Left renal pelvis (tissue), 4 donors: ENCODE measurements around the gene BICD2. TPM values are rescaled to one million over a fixed set of nuclear protein-coding genes. Genes with fewer than 3 reads are reported as not detected.
A peak's percentile ranks its signal among the peaks of the same experiment; 100 is the strongest.
"Not testable (repeated sequence)": the region's sequence is repeated elsewhere in the genome, so short reads cannot be mapped to it uniquely, and the experiment has no call there.

Experiments
- DNase-seq, 4 donors: peaks; one replicate each; pipeline ENCODE4 v3.0.0-alpha.2; 2013; ENCODE audit warnings: low read depth in 4 of 4, low spot score in 3 of 4
- polyA plus RNA-seq, 4 donors: library from polyadenylated mRNA; unstranded; fragments of 120-200 nt; gene quantifications; one replicate each; pipeline ENCODE4 v1.2.1, GENCODE V29; 2013; ENCODE audit not compliant: insufficient read length in 4 of 4

BICD2 gene
- polyA plus RNA-seq, 4 donors = 28.8 to 32.6 (median 31.3) TPM

DNA sequence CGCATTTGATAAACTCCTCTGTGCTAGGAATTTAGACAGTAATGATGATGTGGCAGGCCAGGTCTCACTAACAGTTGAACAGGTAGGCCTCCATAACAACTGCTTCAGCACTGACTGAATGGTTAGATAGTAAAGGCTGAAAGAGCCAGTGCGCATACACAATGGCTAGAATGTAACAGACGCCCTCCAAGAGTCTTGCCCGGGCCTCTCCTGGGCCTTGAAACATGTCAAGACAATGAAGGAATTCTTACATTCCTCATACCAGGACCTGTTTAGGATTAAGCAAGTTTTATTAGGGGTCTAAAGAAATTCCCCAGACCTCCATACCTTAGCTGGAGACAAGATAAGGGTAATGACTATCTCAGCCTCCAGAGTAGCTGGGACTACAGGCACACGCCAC lies 6.7 kb upstream of the BICD2 start:
- DNase-seq = no peak

- no peak for DNase-seq
These were observed 5.8 kb upstream of the BICD2 start for GRCh38 chr9:92770360-92770995.

GRCh38 chr9:92769990-92770359 lies 5.3 kb upstream of the BICD2 start:
- DNase-seq = no peak

DNA sequence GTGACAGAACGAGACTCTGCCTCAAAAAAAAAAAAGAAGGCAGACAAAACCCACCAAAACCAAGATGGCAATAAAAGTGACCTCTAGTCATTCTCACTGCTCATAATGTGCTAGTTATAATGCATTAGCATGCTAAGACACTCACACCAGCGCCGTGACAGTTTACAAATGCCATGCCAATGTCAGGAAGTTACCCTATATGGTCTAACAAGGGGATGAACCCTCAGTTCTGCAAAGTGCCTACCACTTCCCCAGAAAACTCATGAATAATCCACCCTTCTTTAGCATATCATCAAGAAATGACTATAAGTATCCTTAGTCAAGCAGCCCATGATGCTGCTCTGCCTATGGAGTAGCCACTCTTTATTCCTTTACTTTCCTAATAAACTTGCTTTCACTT lies 4.7 kb upstream of the BICD2 start:
- DNase-seq = no peak

DNA sequence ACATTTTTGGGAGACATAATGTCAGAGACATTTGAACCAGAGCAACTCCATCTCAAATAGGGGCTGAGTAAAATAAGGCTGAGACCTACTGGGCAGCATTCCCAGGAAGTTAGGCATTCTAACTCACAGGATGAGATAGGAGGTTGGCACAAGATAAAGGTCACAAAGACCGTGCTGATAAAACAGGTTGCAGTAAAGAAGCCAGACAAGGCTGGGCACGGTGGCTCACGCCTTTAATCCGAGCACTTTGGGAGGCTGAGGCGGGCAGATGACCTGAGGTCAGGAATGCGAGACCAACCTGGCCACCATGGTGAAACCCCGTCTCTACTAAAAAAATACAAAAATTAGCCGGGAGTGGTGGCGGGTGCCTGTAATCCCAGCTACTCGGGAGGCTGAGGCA lies 4.2 kb upstream of the BICD2 start:
- DNase-seq = not testable (repeated sequence)

DNA sequence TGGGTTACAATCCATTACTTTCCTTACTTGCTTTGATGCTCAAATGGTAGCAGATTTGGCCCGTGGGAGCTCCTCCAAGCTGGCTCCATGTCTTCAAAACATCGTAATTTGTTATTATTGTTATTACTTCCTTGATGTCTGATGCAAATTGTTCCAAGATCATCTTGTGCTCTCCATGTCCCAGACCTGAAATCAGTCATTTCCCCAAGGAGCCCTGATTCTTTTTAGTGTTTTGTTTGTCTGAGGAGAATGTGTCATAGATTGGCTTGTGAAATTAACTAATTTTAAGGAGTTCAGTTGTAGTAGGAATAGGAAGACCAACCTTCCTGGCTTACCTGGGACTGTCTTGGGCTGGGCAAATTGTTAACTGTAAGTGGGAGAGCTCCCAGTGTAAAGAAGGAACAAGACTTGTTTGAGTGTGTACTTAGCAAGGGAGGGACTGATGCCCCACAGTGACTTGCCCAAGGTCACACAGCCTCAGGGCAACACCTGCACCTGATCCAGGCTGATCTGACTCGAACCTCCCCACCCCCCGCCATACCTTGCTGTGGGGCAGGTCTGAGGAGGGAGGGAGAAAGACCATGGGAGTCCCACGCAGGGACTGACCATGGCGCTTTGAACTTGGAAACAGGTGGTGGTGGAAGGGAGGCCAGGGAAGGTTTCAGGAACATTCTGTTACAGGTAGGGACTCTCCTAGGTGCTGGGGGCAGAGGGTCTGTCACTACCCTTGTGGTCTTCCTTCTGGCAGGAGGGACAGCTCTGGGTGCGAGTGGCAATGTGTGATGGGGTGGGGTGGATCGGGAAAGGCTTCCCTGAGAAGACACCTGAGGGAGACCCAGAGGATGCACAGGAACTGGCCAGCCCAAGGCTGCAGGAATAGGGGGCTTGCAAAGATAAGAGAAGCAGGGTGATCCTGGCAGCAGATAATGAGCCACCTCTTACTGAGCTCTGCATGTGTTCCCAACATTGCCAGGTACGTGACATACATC lies 2.7 kb upstream of the BICD2 start:
- no peak for DNase-seq

DNA sequence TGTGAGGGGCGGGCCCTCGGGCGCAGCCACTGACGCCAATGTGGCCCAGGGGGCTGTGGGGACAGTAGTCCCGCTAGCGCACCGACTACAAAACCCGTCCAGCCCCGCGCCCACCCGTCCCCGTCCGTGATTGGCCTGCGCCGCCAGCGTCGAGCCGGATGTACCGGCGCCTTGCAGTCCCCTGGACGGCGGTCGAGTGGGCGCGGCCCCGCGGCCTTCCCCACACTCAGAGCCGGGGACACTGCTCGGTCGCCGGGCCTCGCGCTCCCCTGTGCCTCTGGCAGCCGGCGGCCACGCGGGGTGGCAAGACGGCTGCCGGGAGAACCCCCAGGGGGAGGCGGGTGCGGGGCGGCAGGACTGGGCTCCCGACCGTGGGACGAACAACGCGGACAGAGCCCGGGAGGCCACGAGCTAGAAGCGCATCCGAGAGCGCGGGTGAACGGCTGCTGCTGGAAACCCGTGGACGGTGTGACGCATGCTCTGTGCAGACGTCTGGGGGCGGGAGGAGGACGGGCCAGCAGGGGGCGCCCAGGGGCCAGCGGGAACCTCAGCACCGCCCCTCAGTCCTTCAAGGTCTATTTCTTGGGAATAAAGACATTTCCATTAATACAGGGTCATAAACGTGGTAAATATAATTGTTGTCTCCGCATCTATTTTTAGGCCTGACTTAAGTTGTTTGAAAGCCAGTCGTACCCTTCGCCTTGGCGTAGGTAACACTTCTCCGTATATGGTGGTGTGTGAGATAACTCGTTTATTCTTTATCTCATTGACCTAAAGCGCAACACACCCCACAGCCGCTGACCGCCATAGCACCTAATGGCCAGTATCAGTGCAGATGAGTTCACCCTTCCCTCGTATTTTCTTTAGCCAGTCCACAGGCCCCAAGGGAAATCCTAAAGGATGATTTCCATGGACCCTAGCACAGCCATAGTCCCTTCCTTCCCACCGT lies 629 bp upstream of the BICD2 start:
- peak; percentile 95 to 96 (median 95) for DNase-seq

DNA sequence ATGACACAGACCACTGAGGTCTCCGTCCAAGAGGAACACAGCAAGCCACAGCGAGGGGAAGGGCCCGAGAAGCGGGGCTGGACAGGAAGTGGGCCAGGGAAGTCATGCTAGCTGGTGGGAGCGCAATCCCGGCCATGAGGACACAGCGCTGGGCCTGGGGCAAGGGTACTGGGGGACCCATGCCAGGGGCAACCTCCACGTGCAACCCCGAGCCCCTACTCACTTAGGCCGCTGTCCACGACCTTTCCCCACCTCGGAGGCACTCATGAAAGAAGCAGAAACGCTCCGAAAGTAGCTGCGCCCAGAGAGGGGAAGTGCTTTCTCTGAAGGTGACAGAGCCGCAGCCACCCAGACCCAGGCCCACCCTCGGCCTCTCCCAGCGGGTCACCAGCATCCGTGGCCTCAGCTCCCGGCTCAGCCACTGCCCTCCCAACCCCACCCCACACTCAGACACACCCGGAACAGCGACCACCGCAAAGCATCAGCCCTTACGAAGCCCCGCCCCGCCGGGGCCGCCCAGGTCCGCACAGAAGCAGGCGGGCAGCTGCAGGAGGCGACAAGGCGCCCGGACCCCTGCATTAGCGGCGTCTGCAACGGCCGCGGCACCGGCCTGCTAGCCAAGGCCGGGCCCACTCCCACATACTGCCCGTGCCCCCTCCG lies 782 bp downstream of the BICD2 start:
- no peak for DNase-seq

DNA sequence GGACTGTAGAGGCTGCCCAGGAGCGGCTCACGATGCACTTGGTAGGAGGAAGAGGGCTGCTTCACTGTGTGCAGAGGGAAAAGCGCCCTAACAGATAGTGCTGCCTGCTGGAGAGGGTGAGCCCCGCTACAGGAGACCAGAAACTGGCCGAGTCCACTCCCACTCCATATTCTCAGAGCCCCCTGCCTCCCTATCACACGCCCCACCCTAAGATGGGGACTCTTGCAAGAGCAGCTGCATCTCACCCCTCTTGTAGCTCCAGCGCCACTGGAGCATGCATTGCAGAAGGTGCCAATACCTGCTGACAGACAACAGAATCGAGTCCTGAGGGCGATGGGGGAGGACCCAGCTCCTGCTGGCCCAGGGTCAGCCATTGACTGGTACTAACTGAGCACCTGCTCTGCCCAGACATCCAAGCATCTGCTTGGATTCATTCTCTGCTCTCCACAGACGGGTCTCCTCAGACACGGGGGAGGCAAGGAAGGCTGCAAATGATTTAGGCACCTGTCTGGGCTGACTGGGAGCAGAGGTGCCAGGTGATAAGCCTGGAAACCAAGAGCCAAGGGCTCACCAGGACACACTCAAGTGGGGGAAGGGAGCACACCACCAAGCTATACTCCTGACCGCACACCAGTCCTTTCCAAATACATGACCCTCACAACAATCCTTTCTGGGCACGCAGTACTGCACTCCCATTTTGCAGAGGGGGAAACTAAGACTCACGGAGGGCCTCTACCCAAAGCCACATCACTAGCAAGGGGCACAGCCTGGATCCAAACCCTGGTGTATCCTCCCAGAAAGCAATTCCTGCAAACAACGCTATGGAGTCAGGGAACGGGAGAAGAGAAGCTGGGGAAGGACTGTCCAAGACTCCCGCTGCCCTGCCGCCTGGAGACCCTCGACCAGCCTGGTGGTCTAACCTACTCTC lies 1.6 kb downstream of the BICD2 start:
- no peak for DNase-seq

- no peak for DNase-seq
These were observed 2.4 kb downstream of the BICD2 start for GRCh38 chr9:92762196-92762595.

- no peak for DNase-seq
These were observed 2.9 kb downstream of the BICD2 start for GRCh38 chr9:92761686-92762085.

DNA sequence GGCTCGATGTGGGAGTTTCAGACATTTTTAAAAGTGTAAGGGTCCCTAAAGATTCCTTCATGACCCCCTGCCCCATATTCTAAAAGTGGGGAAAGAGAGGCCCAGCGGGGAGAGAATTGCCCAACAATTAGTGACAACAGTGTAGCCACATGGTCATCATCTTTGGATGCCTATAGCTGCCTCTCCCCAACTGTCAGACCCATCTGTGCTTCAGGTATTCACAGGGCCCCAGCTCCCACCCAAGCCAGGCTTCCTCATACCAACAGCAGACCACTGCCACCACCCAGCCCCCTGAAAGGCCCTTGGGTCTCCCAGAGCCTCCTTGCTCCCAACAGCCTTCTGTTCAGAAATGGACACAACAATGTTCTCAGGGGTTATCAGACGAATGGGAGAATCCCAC lies 4.1 kb downstream of the BICD2 start:
- DNase-seq = no peak

DNA sequence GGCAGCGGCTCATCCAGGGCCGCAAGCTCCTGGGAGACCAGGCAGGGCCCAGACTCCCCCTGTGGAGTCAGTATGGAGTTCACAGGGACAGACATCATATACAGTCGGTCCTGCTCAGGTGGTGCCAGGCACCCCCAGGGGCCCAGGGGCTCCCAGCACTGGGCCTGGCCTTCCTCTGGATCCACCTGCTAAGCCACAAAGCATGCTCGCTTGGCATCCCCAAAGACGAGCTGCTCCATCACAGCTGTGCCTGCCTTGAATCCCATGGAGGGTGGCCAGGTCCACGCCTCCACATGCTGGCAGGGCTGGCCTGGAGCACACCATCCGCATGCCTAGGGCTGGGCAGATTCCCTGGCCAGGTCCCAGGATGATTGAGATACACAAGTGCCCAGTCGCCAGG lies 4.6 kb downstream of the BICD2 start:
- DNase-seq = no peak

DNA sequence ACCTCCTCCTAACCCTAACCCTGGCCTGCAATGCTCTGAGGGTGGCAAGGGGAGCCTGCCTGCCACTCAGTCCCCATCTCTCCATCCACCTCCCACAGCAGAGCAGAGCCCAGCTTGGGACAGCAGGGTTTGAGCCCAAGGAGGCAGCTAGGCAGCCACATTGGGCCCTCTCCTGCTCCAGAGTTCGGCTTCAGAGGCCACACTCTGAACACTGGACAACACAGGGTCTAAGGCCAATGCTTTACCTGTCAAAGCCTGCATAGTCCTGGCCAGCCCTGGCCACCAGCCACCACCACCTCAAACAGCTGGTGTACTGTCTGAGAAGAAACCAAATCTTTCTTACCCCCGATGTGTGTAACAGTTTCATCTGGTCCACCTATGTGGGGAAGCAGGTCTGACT lies 5.2 kb downstream of the BICD2 start:
- no peak for DNase-seq

DNA sequence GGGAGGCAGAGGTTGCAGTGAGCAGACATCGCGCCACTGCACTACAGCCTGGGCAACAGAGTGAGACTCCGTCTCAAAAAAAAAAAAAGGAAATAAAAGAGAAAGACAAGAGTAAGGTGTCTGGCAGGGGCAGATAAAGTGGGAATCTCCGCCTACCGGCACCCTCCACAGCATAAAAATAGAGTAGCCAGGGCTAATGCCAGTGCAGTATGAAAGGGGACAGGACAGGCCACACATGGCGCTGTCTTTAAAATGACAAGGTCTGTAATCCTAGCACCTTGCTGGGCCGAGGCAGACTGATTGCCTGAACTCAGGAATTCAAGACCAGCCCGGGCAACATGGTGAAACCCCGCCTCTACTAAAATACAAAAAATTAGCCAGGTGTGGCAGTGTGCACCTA lies 7.8 kb downstream of the BICD2 start:
- DNase-seq = no peak

DNA sequence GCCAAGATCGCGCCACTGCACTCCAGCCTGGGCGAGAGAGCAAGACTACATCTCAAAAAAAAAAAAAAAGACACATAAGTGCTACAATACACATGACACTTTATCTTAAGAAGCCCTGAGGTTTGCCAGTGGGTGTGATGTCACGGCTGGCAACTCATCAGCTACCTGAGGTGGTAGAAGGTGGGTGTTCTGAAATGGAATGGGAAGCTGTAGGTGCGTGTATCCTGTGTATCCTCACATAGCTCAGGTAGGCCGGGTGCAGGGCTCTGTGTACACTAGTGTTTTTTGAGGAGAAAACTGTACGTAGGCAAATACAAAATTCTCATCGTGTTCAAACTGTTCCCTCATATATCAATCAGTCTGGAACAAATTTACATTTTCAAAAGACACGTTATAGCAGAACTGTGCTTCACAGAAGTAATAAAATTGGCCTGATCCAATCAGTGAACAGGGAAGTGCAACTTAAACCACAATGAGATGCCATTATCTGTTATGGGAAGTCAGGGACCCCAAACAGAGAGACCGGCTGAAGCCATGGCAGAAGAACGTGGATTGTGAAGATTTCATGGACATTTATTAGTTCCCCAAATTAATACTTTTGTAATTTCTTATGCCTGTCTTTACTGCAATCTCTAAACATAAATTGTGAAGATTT lies 10.4 kb downstream of the BICD2 start:
- DNase-seq = no peak

DNA sequence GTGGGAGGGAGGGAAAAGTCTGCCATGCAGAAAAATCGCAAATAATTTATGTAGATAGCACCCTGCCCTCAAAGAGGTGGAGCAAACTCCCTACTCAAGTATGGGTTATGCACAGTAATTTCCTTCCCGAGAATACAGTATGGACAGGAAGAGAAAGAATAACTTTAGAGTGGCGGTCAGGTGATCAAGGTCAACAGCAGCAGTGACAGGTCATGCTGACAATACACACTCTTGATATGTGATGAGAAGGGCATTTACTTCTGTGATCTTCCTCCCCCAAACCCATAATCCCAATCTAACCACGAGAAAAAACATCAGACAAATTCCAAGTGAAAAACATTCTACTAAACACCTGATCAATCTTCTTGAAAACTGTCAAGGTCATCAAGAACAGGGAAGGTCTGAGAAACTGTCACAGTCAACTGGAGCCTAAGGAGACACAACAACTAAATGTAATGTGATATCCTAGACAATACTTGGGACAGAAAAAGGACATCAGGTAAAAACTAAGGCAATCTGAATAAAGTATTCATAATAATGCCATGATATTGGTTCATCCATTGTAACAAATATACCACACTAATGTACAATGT lies 11.7 kb downstream of the BICD2 start:
- no peak for DNase-seq

GRCh38 chr9:92749934-92750315 lies 14.7 kb downstream of the BICD2 start:
- no peak for DNase-seq
